ENCODE data around the gene CDCP1.

Gene CDCP1

GRCh38 chr3:45120359-45121158 is 25.6 kb downstream of the CDCP1 start:
- H3K27ac ChIP-seq (ENCODE audit: low read length) = no peak overlapping the region
- no peak overlapping the region for H3K4me3 ChIP-seq (ENCODE audit: low read length)
- no peaks in the 10 kb centered on the region for H3K4me1 ChIP-seq (ENCODE audit: insufficient read depth, low read length)
- H3K9ac ChIP-seq (ENCODE audit: low read depth, low read length) = no peak overlapping the region
- no peaks in the 10 kb centered on the region for H3K27me3 ChIP-seq (ENCODE audit: insufficient read depth, low read length)
- H3K9me3 ChIP-seq (ENCODE audit: insufficient read depth, low read depth, low read length) = no peaks in the 10 kb centered on the region
- no peaks in the 10 kb centered on the region for H3K36me3 ChIP-seq (ENCODE audit: insufficient read depth, low read depth, low read length)

- H3K36me3 ChIP-seq (ENCODE audit: insufficient read depth, low read depth, low read length) = no peaks in the 10 kb centered on the region
- no peak overlapping the region for H3K9ac ChIP-seq (ENCODE audit: low read depth, low read length)
- H3K9me3 ChIP-seq (ENCODE audit: insufficient read depth, low read depth, low read length) = no peaks in the 10 kb centered on the region
- H3K4me3 ChIP-seq (ENCODE audit: low read length) = no peak overlapping the region
- no peaks in the 10 kb centered on the region for H3K27me3 ChIP-seq (ENCODE audit: insufficient read depth, low read length)
- H3K4me1 ChIP-seq (ENCODE audit: insufficient read depth, low read length) = no peaks in the 10 kb centered on the region
- H3K27ac ChIP-seq (ENCODE audit: low read length) = no peak overlapping the region
Measured at GRCh38 chr3:45119824-45120358, 26.3 kb downstream of the CDCP1 start.

GRCh38 chr3:45119376-45119775 is 26.8 kb downstream of the CDCP1 start:
- H3K27ac ChIP-seq (ENCODE audit: low read length) = no peak overlapping the region
- H3K36me3 ChIP-seq (ENCODE audit: insufficient read depth, low read depth, low read length) = no peaks in the 10 kb centered on the region
- no peaks in the 10 kb centered on the region for H3K27me3 ChIP-seq (ENCODE audit: insufficient read depth, low read length)
- H3K9ac ChIP-seq (ENCODE audit: low read depth, low read length) = no peak overlapping the region
- H3K9me3 ChIP-seq (ENCODE audit: insufficient read depth, low read depth, low read length) = no peaks in the 10 kb centered on the region
- no peak overlapping the region for H3K4me3 ChIP-seq (ENCODE audit: low read length)
- no peaks in the 10 kb centered on the region for H3K4me1 ChIP-seq (ENCODE audit: insufficient read depth, low read length)

GRCh38 chr3:45118615-45119071 is 27.5 kb downstream of the CDCP1 start:
- H3K9me3 ChIP-seq (ENCODE audit: insufficient read depth, low read depth, low read length) = no peaks in the 10 kb centered on the region
- H3K4me3 ChIP-seq (ENCODE audit: low read length) = no peak overlapping the region
- H3K27me3 ChIP-seq (ENCODE audit: insufficient read depth, low read length) = no peaks in the 10 kb centered on the region
- H3K9ac ChIP-seq (ENCODE audit: low read depth, low read length) = no peak overlapping the region
- no peak overlapping the region for H3K27ac ChIP-seq (ENCODE audit: low read length)
- H3K36me3 ChIP-seq (ENCODE audit: insufficient read depth, low read depth, low read length) = no peaks in the 10 kb centered on the region
- no peaks in the 10 kb centered on the region for H3K4me1 ChIP-seq (ENCODE audit: insufficient read depth, low read length)

GRCh38 chr3:45116350-45116749 is 29.8 kb downstream of the CDCP1 start:
- Histone ChIP-seq H3K27me3 (ENCODE audit: insufficient read depth, low read length) (no peaks in the 10 kb centered on the region), H3K36me3 (ENCODE audit: insufficient read depth, low read depth, low read length) (0 out of 2 replicates have a peak, but pooled peaks cover 7% of the 10 kb centered on the region), H3K27ac (ENCODE audit: low read length) (no peak overlapping the region), H3K4me3 (ENCODE audit: low read length) (no peak overlapping the region), H3K9ac (ENCODE audit: low read depth, low read length) (no peak overlapping the region), H3K4me1 (ENCODE audit: insufficient read depth, low read length) (no peaks in the 10 kb centered on the region), H3K9me3 (ENCODE audit: insufficient read depth, low read depth, low read length) (no peaks in the 10 kb centered on the region)

GRCh38 chr3:45113625-45114050 is 32.5 kb downstream of the CDCP1 start:
- Histone ChIP-seq H3K36me3 (ENCODE audit: insufficient read depth, low read depth, low read length) (peaks cover 25% of the 10 kb centered on the region), H3K4me1 (ENCODE audit: insufficient read depth, low read length) (no peaks in the 10 kb centered on the region), H3K9me3 (ENCODE audit: insufficient read depth, low read depth, low read length) (no peaks in the 10 kb centered on the region), H3K4me3 (ENCODE audit: low read length) (no peak overlapping the region), H3K27ac (ENCODE audit: low read length) (no peak overlapping the region), H3K27me3 (ENCODE audit: insufficient read depth, low read length) (no peaks in the 10 kb centered on the region), H3K9ac (ENCODE audit: low read depth, low read length) (no peak overlapping the region)

- no peaks in the 10 kb centered on the region for H3K4me1 ChIP-seq (ENCODE audit: insufficient read depth, low read length)
- peaks cover 25% of the 10 kb centered on the region for H3K36me3 ChIP-seq (ENCODE audit: insufficient read depth, low read depth, low read length)
- H3K27ac ChIP-seq (ENCODE audit: low read length) = no peak overlapping the region
- no peaks in the 10 kb centered on the region for H3K27me3 ChIP-seq (ENCODE audit: insufficient read depth, low read length)
- H3K4me3 ChIP-seq (ENCODE audit: low read length) = no peak overlapping the region
- no peak overlapping the region for H3K9ac ChIP-seq (ENCODE audit: low read depth, low read length)
- no peaks in the 10 kb centered on the region for H3K9me3 ChIP-seq (ENCODE audit: insufficient read depth, low read depth, low read length)
Measured at GRCh38 chr3:45112939-45113338, 33.2 kb downstream of the CDCP1 start.

- Histone ChIP-seq H3K9ac (ENCODE audit: low read depth, low read length) (no peak overlapping the region), H3K36me3 (ENCODE audit: insufficient read depth, low read depth, low read length) (peaks cover 29% of the 10 kb centered on the region), H3K27me3 (ENCODE audit: insufficient read depth, low read length) (no peaks in the 10 kb centered on the region), H3K4me3 (ENCODE audit: low read length) (no peak overlapping the region), H3K4me1 (ENCODE audit: insufficient read depth, low read length) (no peaks in the 10 kb centered on the region), H3K27ac (ENCODE audit: low read length) (no peak overlapping the region), H3K9me3 (ENCODE audit: insufficient read depth, low read depth, low read length) (no peaks in the 10 kb centered on the region)
Measured at GRCh38 chr3:45110509-45110833, 35.7 kb downstream of the CDCP1 start.

- Histone ChIP-seq H3K27ac (ENCODE audit: low read length) (no peak overlapping the region), H3K9ac (ENCODE audit: low read depth, low read length) (no peak overlapping the region), H3K4me3 (ENCODE audit: low read length) (no peak overlapping the region)
Measured at GRCh38 chr3:45109771-45110508, 36.2 kb downstream of the CDCP1 start.

GRCh38 chr3:45106874-45107273 is 39.3 kb downstream of the CDCP1 start:
- H3K4me3 ChIP-seq (ENCODE audit: low read length) = no peak overlapping the region
- H3K9ac ChIP-seq (ENCODE audit: low read depth, low read length) = no peak overlapping the region
- H3K27ac ChIP-seq (ENCODE audit: low read length) = no peak overlapping the region
- H3K36me3 ChIP-seq (ENCODE audit: insufficient read depth, low read depth, low read length) = peaks cover 26% of the 10 kb centered on the region
- H3K9me3 ChIP-seq (ENCODE audit: insufficient read depth, low read depth, low read length) = no peaks in the 10 kb centered on the region
- no peaks in the 10 kb centered on the region for H3K27me3 ChIP-seq (ENCODE audit: insufficient read depth, low read length)
- H3K4me1 ChIP-seq (ENCODE audit: insufficient read depth, low read length) = no peaks in the 10 kb centered on the region

More at GRCh38 chr3:45109771-45110508, 36.2 kb downstream of the CDCP1 start:
- Histone ChIP-seq H3K27me3 (ENCODE audit: insufficient read depth, low read length) (no peaks in the 10 kb centered on the region), H3K36me3 (ENCODE audit: insufficient read depth, low read depth, low read length) (peaks cover 29% of the 10 kb centered on the region), H3K9me3 (ENCODE audit: insufficient read depth, low read depth, low read length) (no peaks in the 10 kb centered on the region), H3K4me1 (ENCODE audit: insufficient read depth, low read length) (no peaks in the 10 kb centered on the region)

- peaks cover 22% of the 10 kb centered on the region for H3K36me3 ChIP-seq (ENCODE audit: insufficient read depth, low read depth, low read length)
- H3K4me1 ChIP-seq (ENCODE audit: insufficient read depth, low read length) = no peaks in the 10 kb centered on the region
- H3K4me3 ChIP-seq (ENCODE audit: low read length) = no peak overlapping the region
- no peak overlapping the region for H3K27ac ChIP-seq (ENCODE audit: low read length)
- H3K9me3 ChIP-seq (ENCODE audit: insufficient read depth, low read depth, low read length) = no peaks in the 10 kb centered on the region
- no peaks in the 10 kb centered on the region for H3K27me3 ChIP-seq (ENCODE audit: insufficient read depth, low read length)
- H3K9ac ChIP-seq (ENCODE audit: low read depth, low read length) = no peak overlapping the region
Measured at GRCh38 chr3:45105855-45106671, 40.1 kb downstream of the CDCP1 start.

All from iPS-20b (cell line).